ENCODE data around the gene PCDHGA9. TPM values are rescaled to one million over a fixed set of nuclear protein-coding genes. Genes with fewer than 3 reads are reported as not detected.
"Not testable (repeated sequence)": the region's sequence is repeated elsewhere in the genome, so short reads cannot be mapped to it uniquely, and the experiment has no call there.

Gene PCDHGA9
- total and polyA plus RNA-seq, 2 experiments from 2014 or later, result 0.71 to 2.6 TPM

DNA sequence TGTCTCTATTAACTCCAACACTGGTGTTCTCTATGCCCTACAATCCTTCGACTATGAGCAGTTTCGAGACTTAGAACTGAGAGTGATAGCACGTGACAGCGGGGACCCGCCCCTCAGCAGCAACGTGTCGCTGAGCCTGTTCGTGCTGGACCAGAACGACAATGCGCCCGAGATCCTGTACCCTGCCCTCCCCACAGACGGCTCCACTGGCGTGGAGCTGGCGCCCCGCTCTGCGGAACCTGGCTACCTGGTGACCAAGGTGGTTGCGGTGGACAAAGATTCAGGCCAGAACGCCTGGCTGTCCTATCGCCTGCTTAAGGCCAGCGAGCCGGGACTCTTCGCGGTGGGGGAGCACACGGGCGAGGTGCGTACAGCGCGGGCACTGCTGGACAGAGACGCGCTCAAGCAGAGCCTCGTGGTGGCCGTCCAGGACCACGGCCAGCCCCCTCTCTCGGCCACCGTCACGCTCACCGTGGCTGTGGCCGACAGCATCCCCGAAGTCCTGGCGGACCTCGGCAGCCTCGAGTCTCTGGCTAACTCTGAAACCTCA is 20.2 kb downstream of the PCDHGA9 start:
- H3K27me3 ChIP-seq (replicated peaks; ENCODE audit: insufficient read depth), result no peaks in the 10 kb centered on the region
- 44% methylated on average over 25 to 41 of the region's 42 CpGs for WGBS, 2 experiments (ENCODE audit: low coverage in 1 of 2, low lambda C conversion rate in 2 of 2, missing lambda C conversion rate in 2 of 2)
- no peaks in the 10 kb centered on the region for H3K9me3 ChIP-seq (ENCODE audit: low read depth)
- H3K27ac ChIP-seq, result no peak overlapping the region
- no peak overlapping the region for H2AFZ ChIP-seq
- in situ Hi-C loops (cut with MboI), result no loop called here
- H3K79me2 ChIP-seq (ENCODE audit: insufficient read depth), result peaks cover 59% of the 10 kb centered on the region
- H3K4me2 ChIP-seq (ENCODE audit: unreplicated experiment), result peak overlapping the region; percentile 59
- peak overlapping the region; percentile 80; the same call in 1 of the 2 replicates for H3K4me3 ChIP-seq
- H3K9me2 ChIP-seq (ENCODE audit: insufficient read depth), result no peaks in the 10 kb centered on the region
- H3K9ac ChIP-seq, result no peak overlapping the region
- peaks cover 3% of the 10 kb centered on the region; the same call in 1 of the 2 replicates for H3K36me3 ChIP-seq (ENCODE audit: low read depth)
- no peaks in the 10 kb centered on the region for H4K20me1 ChIP-seq (ENCODE audit: insufficient read depth)
- no peak for TF ChIP-seq EZH2phosphoT487 (IDR thresholded peaks at IDR 0.05; ENCODE audit: insufficient read depth, low read depth)
- no peak for TF ChIP-seq EZH2 (IDR thresholded peaks at IDR 0.05; ENCODE audit: insufficient read depth, poor library complexity, severe bottlenecking)
- peaks cover 27% of the 10 kb centered on the region for H3F3A ChIP-seq (ENCODE audit: insufficient read depth)
- H3K4me1 ChIP-seq (ENCODE audit: insufficient read depth), result peaks cover 15% of the 10 kb centered on the region; the same call in 1 of the 2 replicates
- DNase-seq, result no peak

GRCh38 chr5:141427783-141428426 is 25.3 kb downstream of the PCDHGA9 start:
- in situ Hi-C loops (cut with MboI), result no loop called here

GRCh38 chr5:141430332-141431113 is 27.9 kb downstream of the PCDHGA9 start, which contains the start of gene PCDHGA12:
Gene PCDHGA12 (plus strand): TSS chr5:141430507. CDS start chr5:141430760, 253 bp downstream.
- Histone ChIP-seq H2AFZ (peak within 1 kb of the TSS; percentile 59), H3K4me1 (ENCODE audit: insufficient read depth) (peaks cover 13% of the 10 kb centered on the region), H3K36me3 (ENCODE audit: low read depth) (no peaks in the 10 kb centered on the region; the same call in 1 of the 2 replicates), H3K27me3 (replicated peaks; ENCODE audit: insufficient read depth) (no peaks in the 10 kb centered on the region), H3K4me2 (ENCODE audit: unreplicated experiment) (peak within 1 kb of the TSS; percentile 17), H3K79me2 (ENCODE audit: insufficient read depth) (peaks cover 42% of the 10 kb centered on the region), H3K9me2 (ENCODE audit: insufficient read depth) (no peaks in the 10 kb centered on the region), H3K9ac (peak within 1 kb of the TSS; percentile 61), H3K27ac (peak within 1 kb of the TSS; percentile 57), H3K4me3 (peak within 1 kb of the TSS; percentile 61), H3K9me3 (ENCODE audit: low read depth) (no peaks in the 10 kb centered on the region), H4K20me1 (ENCODE audit: insufficient read depth) (no peaks in the 10 kb centered on the region), H3F3A (ENCODE audit: insufficient read depth) (peaks cover 8% of the 10 kb centered on the region)
- in situ Hi-C loops (cut with MboI), result no loop called here
- peak; percentile 92 for DNase-seq
- no peak for TF ChIP-seq EZH2 (IDR thresholded peaks at IDR 0.05; ENCODE audit: insufficient read depth, poor library complexity, severe bottlenecking)
- TF ChIP-seq EZH2phosphoT487 (IDR thresholded peaks at IDR 0.05; ENCODE audit: insufficient read depth, low read depth), result no peak
- 25 to 28% methylated on average over 33 of the region's 33 CpGs for WGBS, 2 experiments (ENCODE audit: low coverage in 1 of 2, low lambda C conversion rate in 2 of 2, missing lambda C conversion rate in 2 of 2)

More at GRCh38 chr5:141427783-141428426, 25.3 kb downstream of the PCDHGA9 start:
- H3K4me1 ChIP-seq (ENCODE audit: insufficient read depth), result peaks cover 6% of the 10 kb centered on the region; the same call in 1 of the 2 replicates
- peaks cover 3% of the 10 kb centered on the region; the same call in 1 of the 2 replicates for H3K36me3 ChIP-seq (ENCODE audit: low read depth)
- H3K9ac ChIP-seq, result no peak overlapping the region
- no peak overlapping the region for H3K4me2 ChIP-seq (ENCODE audit: unreplicated experiment)
- no peak overlapping the region for H2AFZ ChIP-seq
- TF ChIP-seq EZH2 (IDR thresholded peaks at IDR 0.05; ENCODE audit: insufficient read depth, poor library complexity, severe bottlenecking) (no peak), EZH2phosphoT487 (IDR thresholded peaks at IDR 0.05; ENCODE audit: insufficient read depth, low read depth) (no peak)
- H3F3A ChIP-seq (ENCODE audit: insufficient read depth), result no peaks in the 10 kb centered on the region
- H3K79me2 ChIP-seq (ENCODE audit: insufficient read depth), result peaks cover 54% of the 10 kb centered on the region
- DNase-seq, result no peak
- no peak overlapping the region for H3K27ac ChIP-seq
- H3K9me2 ChIP-seq (ENCODE audit: insufficient read depth), result no peaks in the 10 kb centered on the region
- H3K27me3 ChIP-seq (replicated peaks; ENCODE audit: insufficient read depth), result no peaks in the 10 kb centered on the region
- no peaks in the 10 kb centered on the region for H3K9me3 ChIP-seq (ENCODE audit: low read depth)
- 65 to 71% methylated on average over 52 to 53 of the region's 53 CpGs for WGBS, 2 experiments (ENCODE audit: low coverage in 1 of 2, low lambda C conversion rate in 2 of 2, missing lambda C conversion rate in 2 of 2)
- no peak overlapping the region for H3K4me3 ChIP-seq
- no peaks in the 10 kb centered on the region for H4K20me1 ChIP-seq (ENCODE audit: insufficient read depth)

DNA sequence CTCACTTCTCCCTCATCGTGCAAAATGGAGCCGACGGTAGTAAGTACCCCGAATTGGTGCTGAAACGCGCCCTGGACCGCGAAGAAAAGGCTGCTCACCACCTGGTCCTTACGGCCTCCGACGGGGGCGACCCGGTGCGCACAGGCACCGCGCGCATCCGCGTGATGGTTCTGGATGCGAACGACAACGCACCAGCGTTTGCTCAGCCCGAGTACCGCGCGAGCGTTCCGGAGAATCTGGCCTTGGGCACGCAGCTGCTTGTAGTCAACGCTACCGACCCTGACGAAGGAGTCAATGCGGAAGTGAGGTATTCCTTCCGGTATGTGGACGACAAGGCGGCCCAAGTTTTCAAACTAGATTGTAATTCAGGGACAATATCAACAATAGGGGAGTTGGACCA is 28.7 kb downstream of the PCDHGA9 start:
- Histone ChIP-seq H3K4me3 (peak overlapping the region; percentile 61), H3K36me3 (ENCODE audit: low read depth) (no peaks in the 10 kb centered on the region; the same call in 1 of the 2 replicates), H3K79me2 (ENCODE audit: insufficient read depth) (peaks cover 41% of the 10 kb centered on the region), H3F3A (ENCODE audit: insufficient read depth) (peaks cover 8% of the 10 kb centered on the region), H3K9me3 (ENCODE audit: low read depth) (no peaks in the 10 kb centered on the region), H3K4me1 (ENCODE audit: insufficient read depth) (peaks cover 14% of the 10 kb centered on the region), H3K27me3 (replicated peaks; ENCODE audit: insufficient read depth) (no peaks in the 10 kb centered on the region), H3K27ac (no peak overlapping the region), H3K9ac (peak overlapping the region; percentile 61), H3K4me2 (ENCODE audit: unreplicated experiment) (peak overlapping the region; percentile 17), H3K9me2 (ENCODE audit: insufficient read depth) (no peaks in the 10 kb centered on the region), H2AFZ (peak overlapping the region; percentile 59), H4K20me1 (ENCODE audit: insufficient read depth) (no peaks in the 10 kb centered on the region)
- in situ Hi-C loops (cut with MboI), result no loop called here
- no peak for TF ChIP-seq EZH2phosphoT487 (IDR thresholded peaks at IDR 0.05; ENCODE audit: insufficient read depth, low read depth)
- no peak for TF ChIP-seq EZH2 (IDR thresholded peaks at IDR 0.05; ENCODE audit: insufficient read depth, poor library complexity, severe bottlenecking)
- 31 to 33% methylated on average over 37 of the region's 37 CpGs for WGBS, 2 experiments (ENCODE audit: low coverage in 1 of 2, low lambda C conversion rate in 2 of 2, missing lambda C conversion rate in 2 of 2)
- DNase-seq, result peak; percentile 27

DNA sequence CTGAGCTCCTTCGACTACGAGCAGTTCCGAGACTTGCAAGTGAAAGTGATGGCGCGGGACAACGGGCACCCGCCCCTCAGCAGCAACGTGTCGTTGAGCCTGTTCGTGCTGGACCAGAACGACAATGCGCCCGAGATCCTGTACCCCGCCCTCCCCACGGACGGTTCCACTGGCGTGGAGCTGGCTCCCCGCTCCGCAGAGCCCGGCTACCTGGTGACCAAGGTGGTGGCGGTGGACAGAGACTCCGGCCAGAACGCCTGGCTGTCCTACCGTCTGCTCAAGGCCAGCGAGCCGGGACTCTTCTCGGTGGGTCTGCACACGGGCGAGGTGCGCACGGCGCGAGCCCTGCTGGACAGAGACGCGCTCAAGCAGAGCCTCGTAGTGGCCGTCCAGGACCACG is 29.7 kb downstream of the PCDHGA9 start:
- H3K27me3 ChIP-seq (replicated peaks; ENCODE audit: insufficient read depth); DNase-seq; H4K20me1 ChIP-seq (ENCODE audit: insufficient read depth); H3K9ac ChIP-seq; H3K4me2 ChIP-seq (ENCODE audit: unreplicated experiment); H3K4me3 ChIP-seq; H3K27ac ChIP-seq; H3K36me3 ChIP-seq (ENCODE audit: low read depth); H3K9me3 ChIP-seq (ENCODE audit: low read depth); H2AFZ ChIP-seq; H3K9me2 ChIP-seq (ENCODE audit: insufficient read depth); in situ Hi-C loops (cut with MboI): not testable (repeated sequence)
- Histone ChIP-seq H3F3A (ENCODE audit: insufficient read depth) (peaks cover 13% of the 10 kb centered on the region), H3K4me1 (ENCODE audit: insufficient read depth) (peaks cover 24% of the 10 kb centered on the region), H3K79me2 (ENCODE audit: insufficient read depth) (peaks cover 47% of the 10 kb centered on the region)
- whole genome bisulfite sequencing, 2 experiments (ENCODE audit: low coverage in 1 of 2, low lambda C conversion rate in 2 of 2, missing lambda C conversion rate in 2 of 2), result 64% methylated on average over 27 to 37 of the region's 38 CpGs

- H3K9me3 ChIP-seq (ENCODE audit: low read depth); H2AFZ ChIP-seq; H3K36me3 ChIP-seq (ENCODE audit: low read depth); H3K27me3 ChIP-seq (replicated peaks; ENCODE audit: insufficient read depth); H3K4me2 ChIP-seq (ENCODE audit: unreplicated experiment); H3K9ac ChIP-seq; H3K4me3 ChIP-seq; DNase-seq; H3K27ac ChIP-seq; H3K9me2 ChIP-seq (ENCODE audit: insufficient read depth); H4K20me1 ChIP-seq (ENCODE audit: insufficient read depth); in situ Hi-C loops (cut with MboI): not testable (repeated sequence)
- H3K4me1 ChIP-seq (ENCODE audit: insufficient read depth), result peaks cover 28% of the 10 kb centered on the region
- 40 to 58% methylated on average over 22 to 29 of the region's 29 CpGs for WGBS, 2 experiments (ENCODE audit: low coverage in 1 of 2, low lambda C conversion rate in 2 of 2, missing lambda C conversion rate in 2 of 2)
- H3K79me2 ChIP-seq (ENCODE audit: insufficient read depth), result peaks cover 49% of the 10 kb centered on the region
- peaks cover 17% of the 10 kb centered on the region for H3F3A ChIP-seq (ENCODE audit: insufficient read depth)
Observed at GRCh38 chr5:141432726-141433125, 30.1 kb downstream of the PCDHGA9 start.

All from GM23248 (cell line).